IPS-NIHi7 (cell line): ENCODE data around the gene ENDOV.
A peak's percentile ranks its signal among the peaks of the same experiment; 100 is the strongest.

Experiments
- DNase-seq: peaks from one replicate; pipeline ENCODE4 v3.0.0; 2012; ENCODE audit warnings: mixed read lengths; ENCODE audit errors: extremely low spot score

Gene ENDOV

DNA sequence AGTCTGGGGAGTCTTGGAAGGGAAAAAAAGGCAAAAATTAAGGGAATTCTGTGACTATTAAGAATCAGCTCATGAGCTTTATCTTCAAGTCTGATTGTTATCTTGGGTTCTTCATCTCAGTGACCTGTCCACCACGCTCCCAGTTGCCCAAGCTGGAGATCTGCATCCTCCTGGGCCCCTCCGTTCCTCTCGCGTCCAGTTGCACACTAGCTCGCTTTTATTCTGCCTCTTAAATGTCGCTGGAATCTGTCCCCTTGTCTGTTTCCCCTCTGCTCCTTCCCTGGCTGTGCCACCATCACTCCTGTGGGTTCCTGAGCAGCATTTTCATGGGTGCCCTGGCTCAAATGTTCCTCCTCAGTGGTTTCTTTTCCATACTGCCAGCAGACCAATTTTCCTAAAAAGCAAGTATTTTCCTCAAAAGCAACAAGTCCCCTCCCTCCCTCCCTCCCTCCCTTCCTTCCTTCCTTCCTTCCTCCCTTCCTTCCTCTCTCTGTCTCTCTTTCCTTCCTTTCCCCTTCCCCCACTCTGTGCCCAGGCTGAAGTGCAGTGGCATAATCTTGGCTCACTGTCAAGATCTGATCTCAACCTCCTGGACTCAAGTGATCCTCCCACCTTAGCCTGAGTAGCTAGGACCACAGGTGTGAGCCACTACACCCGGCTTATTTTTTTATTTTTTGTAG lies 1.4 kb downstream of the ENDOV start:
- no peak for DNase-seq

DNA sequence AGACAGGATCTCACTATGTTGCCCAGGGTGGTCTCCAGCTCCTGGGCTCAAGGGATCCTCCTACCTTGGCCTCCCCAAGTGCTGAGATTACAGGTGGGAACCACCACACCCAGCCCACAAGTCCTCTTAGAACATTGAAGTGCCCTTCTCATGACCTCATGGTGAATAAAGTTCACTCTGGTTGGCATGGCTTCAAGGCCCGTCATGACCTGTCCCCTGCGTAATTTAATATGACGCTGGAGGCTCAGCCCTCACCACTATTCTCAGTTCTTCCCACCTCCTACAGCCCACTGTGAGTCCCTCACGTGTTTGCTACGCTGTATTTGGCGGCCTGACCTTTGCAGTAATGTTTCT lies 1.9 kb downstream of the ENDOV start:
- no peak for DNase-seq

DNA sequence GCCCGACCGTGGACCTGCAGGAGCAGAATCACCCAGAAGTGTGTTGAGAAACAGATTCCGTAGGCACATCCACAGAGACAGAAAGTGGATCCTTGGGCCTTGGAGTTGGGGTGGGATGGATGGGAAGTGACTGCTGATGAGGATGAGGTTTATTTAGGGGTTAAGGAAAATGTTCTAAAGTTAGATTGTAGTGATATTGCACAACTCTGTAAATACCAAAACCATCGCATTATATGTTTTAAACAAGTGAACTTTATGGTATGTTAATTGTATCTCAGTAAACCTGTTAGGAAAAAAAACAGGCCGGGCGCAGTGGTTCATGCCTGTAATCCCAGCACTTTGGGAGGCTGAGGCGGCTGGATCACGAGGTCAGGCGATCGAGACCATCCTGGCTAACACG lies 3.6 kb downstream of the ENDOV start:
- no peak for DNase-seq

GRCh38 chr17:80419255-80419654 lies 4.3 kb downstream of the ENDOV start:
- DNase-seq = no peak

GRCh38 chr17:80421381-80422090 lies 6.6 kb downstream of the ENDOV start:
- DNase-seq = no peak

GRCh38 chr17:80422276-80422675 lies 7.3 kb downstream of the ENDOV start:
- DNase-seq = no peak

GRCh38 chr17:80422981-80423380 lies 8.0 kb downstream of the ENDOV start:
- no peak for DNase-seq

DNA sequence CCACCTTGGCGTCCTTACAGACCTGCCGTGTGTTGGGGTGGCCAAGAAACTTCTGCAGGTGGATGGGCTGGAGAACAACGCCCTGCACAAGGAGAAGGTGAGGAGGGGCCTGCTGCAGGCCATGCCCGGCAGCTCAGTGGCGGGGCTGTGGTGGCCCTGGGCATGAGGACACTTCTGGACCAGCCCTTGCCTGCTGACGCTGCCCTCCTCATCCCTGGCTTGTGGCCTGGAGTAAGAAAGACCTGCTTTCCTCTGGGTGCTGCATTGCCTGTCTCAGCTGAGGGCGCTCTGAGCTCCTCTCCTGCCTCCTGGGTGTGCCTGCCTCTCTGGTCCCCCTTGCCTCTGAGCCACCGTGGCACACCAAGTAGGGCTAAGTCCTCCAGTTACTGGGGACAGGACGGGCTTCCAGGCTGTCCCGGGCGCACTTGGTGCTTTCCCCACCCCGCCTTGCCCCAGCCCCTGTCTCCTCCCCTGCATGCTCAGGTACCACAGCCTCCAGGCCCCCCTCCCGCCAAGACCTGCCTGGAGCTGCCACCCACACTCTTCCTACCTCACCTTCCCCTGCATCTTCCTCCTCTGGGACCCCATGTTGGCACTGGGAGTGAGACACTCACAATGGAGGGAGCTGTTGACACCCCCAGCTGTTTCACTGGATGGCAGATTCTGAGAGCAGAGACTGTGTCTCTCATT lies 8.7 kb downstream of the ENDOV start:
- DNase-seq = no peak

DNA sequence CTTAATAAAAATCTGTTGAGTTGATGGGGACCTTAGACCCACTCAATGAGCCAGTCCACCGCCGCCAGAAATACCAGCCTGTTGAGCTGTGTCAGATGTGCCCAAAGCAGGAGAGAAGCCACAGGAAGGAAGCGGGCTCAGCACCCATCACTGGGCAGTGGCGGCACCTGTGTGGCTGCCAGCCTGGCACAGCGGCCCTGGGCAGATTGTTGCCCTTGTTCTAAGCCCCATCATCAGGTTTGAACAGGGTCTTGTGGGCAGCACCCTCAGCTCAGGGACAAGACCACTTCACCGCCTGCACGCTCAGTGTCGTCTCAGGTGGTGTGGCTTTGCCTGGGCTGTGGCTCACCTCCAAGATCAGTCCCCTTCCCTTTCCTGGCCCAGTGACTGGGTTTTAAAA lies 9.3 kb downstream of the ENDOV start:
- DNase-seq = no peak

- no peak for DNase-seq
Observed at GRCh38 chr17:80424878-80425765, 10.2 kb downstream of the ENDOV start.

DNA sequence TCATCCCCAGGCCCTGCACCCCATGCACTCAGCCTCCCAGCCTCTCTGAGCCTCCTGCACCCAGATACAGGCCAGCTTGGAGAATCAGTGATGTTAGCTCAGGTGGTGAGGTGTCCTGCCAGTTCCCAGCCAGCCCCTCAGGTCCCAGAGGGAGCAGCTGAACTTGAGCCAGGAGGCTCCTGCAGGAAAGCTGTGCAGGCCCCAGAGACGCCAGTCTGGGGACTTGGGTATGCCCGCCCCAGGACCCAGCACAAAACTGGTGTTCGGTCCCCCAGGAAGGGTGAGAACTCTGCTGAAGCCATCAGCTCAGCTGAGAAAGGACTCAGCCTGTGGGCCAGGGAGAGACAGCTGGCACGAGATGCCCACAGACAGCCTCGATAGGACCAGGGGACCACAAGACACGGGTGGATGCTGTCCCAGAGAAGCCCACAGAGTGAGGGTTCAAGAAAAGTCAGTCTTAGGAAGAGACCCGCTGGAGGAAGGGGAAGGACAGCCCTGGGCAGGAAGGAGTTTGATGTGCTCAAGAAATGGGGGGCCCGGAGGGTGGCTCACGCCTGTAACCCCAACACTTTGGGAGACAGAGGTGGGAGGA lies 11.0 kb downstream of the ENDOV start:
- DNase-seq = no peak

- DNase-seq = peak; percentile 97
Observed at GRCh38 chr17:80426671-80427326, 11.8 kb downstream of the ENDOV start.

DNA sequence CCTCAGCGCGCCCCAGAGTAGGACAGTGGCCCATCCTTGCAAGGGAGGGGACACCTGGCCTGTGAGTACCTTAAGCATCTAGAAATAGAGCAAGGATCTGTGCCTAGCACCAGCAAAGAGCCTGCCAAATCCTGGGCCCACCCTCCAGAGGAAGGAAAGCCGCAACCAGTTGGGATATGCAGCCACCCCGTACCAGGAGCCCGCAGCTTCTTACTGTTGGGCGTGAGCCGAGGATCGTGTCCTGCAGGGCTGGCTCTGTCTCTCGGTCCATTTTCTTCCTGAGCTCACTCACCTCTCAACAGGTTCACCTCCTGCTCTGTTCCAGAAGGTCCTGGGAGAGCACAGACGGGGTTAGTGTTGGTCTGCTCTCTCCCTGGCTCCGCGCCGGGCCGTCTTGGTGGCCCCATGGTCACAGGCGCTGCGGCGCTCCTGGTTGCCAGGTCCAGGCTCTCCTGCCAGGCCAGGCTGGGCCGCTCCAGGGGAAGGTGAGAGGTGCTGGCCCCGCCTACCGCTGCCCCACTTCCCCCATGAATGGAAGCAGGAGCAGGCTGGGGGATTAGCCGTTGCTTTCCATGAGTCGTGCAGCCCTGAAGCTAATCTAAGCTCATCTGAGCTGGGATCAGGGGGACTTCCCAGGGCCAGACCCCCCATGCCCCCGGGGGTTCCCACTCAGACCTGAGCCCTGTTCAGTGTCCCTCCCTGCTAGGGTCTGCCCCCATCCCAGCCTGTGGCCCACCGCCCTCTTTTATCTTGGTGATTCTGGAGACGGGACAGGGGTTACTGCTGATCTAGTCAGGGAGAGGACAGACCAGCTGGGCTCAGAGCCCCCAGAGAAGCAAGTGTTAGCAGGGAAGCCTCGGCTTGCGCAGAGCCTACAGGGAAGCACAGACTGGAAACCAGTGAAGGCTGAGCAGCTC lies 12.7 kb downstream of the ENDOV start:
- no peak for DNase-seq

DNA sequence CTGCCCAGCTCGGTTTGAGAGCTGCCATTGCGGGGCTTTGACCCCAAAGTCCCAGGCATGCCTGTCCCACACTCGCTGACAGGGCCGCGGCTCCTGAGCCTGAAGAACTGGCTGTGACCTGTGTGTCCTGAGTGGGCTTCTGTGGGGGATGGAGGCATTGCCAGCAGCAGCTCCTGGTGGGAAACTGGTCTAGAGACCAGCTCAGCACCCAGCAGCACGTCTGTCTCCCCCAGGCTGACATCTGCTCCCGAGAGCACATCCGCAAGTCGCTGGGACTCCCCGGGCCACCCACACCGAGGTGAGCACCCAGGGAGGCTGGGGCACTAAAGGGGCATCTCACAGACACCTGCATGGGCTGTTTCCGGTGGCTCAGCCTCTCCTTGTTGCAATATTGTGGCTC lies 13.4 kb downstream of the ENDOV start:
- no peak for DNase-seq

- no peak for DNase-seq
Observed at GRCh38 chr17:80428796-80429195, 13.8 kb downstream of the ENDOV start.

GRCh38 chr17:80429356-80430275 lies 14.6 kb downstream of the ENDOV start:
- no peak for DNase-seq

- no peak for DNase-seq
Observed at GRCh38 chr17:80430446-80431245, 15.7 kb downstream of the ENDOV start.
